Measurements from ENCODE around the gene NANS. TPM values are rescaled to one million over a fixed set of nuclear protein-coding genes. Genes with fewer than 3 reads are reported as not detected.

NANS gene
- total RNA-seq, 4 donors from 2014 or later: 28.5 to 68.8 (median 53.6) TPM

DNA sequence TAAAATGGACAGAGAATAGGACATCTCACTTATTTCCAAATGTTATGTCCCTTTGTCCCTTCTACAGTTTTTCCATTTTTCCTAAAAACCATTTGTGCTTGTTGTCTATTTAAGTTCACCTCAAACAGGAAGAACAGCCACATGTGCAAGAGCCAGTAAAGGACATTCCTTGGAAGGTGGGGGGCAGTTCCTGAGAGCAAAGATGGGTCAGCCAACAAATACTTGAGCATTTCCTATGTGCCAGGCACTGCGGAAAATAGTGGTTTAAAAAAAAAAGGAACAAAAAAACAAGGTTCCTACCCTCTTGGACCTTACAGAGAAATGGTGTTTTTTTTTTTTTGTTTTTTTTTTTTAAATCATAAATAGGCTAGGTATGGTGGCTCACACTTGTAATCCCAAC lies 46.6 kb upstream of the NANS start:
- H3K27ac ChIP-seq: peak overlapping the region in 2 of 3 donors; percentile 27 to 42

DNA sequence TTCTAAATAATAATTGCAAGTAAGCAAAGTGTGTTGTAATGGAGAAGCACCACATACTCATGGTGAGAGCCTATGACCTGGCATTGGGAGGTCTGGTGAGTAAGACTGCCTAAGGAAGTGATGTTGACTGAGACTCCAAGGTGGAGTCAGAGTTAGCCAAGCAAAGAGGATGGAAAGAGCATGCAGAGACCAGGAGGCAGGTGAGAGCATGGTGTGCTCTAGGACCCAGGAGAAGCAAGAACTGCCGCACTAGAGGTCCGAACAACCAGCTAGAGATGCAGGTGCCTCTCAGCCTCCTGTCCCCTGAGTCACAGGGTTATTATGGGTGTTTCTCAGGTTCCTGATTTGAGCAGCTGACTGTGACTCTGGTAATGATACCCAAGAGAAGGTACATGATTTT lies 46.1 kb upstream of the NANS start:
- H3K36me3 ChIP-seq: peaks cover 53% of the 10 kb centered on the region in 2 donors
- peak overlapping the region in 2 of 3 donors; percentile 27 to 42 for H3K27ac ChIP-seq
- peak; percentile 61 to 66 for DNase-seq
- H3K4me1 ChIP-seq: peaks cover 17 to 19% of the 10 kb centered on the region in 2 donors
- intact Hi-C loops (cut with DNase I): no loop called here
- H3K27me3 ChIP-seq: no peaks in the 10 kb centered on the region
- 5 to 28% methylated on average over 2 of the region's 2 CpGs for WGBS, 2 donors
- no peak for TF ChIP-seq POLR2A (IDR thresholded peaks at IDR 0.05)
- TF ChIP-seq, protein P1, sequence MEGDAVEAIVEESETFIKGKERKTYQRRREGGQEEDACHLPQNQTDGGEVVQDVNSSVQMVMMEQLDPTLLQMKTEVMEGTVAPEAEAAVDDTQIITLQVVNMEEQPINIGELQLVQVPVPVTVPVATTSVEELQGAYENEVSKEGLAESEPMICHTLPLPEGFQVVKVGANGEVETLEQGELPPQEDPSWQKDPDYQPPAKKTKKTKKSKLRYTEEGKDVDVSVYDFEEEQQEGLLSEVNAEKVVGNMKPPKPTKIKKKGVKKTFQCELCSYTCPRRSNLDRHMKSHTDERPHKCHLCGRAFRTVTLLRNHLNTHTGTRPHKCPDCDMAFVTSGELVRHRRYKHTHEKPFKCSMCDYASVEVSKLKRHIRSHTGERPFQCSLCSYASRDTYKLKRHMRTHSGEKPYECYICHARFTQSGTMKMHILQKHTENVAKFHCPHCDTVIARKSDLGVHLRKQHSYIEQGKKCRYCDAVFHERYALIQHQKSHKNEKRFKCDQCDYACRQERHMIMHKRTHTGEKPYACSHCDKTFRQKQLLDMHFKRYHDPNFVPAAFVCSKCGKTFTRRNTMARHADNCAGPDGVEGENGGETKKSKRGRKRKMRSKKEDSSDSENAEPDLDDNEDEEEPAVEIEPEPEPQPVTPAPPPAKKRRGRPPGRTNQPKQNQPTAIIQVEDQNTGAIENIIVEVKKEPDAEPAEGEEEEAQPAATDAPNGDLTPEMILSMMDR (IDR thresholded peaks at IDR 0.05): no peak
- H3K4me3 ChIP-seq (replicated peaks in 1 of 3): no peak overlapping the region
- H3K9me3 ChIP-seq: no peaks in the 10 kb centered on the region

More for the DNA sequence above, 46.6 kb upstream of the NANS start:
- peaks cover 54 to 57% of the 10 kb centered on the region in 2 donors for H3K36me3 ChIP-seq
- peaks cover 17 to 19% of the 10 kb centered on the region in 2 donors for H3K4me1 ChIP-seq
- WGBS, 2 donors: 28 to 31% methylated on average over 1 of the region's 1 CpG
- intact Hi-C loops (cut with DNase I): no loop called here
- H3K9me3 ChIP-seq: no peaks in the 10 kb centered on the region
- no peak overlapping the region for H3K4me3 ChIP-seq (replicated peaks in 1 of 3)
- no peaks in the 10 kb centered on the region for H3K27me3 ChIP-seq
- peak; percentile 67 for DNase-seq
- TF ChIP-seq POLR2A (IDR thresholded peaks at IDR 0.05): no peak
- TF ChIP-seq, protein P1 (IDR thresholded peaks at IDR 0.05): no peak

DNA sequence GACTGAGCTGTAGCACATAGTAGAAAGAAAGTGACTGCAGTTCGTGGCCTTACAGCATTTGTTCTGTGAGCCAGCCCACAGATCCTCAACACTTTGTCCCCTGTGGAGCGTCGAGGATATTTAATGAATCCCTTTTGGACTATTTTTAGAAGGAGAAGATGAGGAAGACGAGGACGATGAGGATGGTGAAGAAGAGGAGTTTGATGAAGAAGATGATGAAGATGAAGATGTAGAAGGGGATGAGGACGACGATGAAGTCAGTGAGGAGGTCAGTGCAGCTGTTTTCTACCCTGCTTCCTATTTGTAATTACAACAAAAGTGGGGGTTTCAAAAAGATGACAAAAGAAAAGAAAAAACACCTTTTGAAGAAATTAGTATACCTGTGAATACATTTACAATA lies 45.4 kb upstream of the NANS start:
- H3K9me3 ChIP-seq: no peaks in the 10 kb centered on the region
- WGBS, 2 donors: 91 to 93% methylated on average over 7 of the region's 7 CpGs
- intact Hi-C loops (cut with DNase I): no loop called here
- H3K4me1 ChIP-seq: peaks cover 17 to 19% of the 10 kb centered on the region in 2 donors
- no peaks in the 10 kb centered on the region for H3K27me3 ChIP-seq
- H3K4me3 ChIP-seq (replicated peaks in 1 of 3): no peak overlapping the region
- no peak for DNase-seq
- TF ChIP-seq, protein P1 (IDR thresholded peaks at IDR 0.05): no peak
- no peak for TF ChIP-seq POLR2A (IDR thresholded peaks at IDR 0.05)
- H3K36me3 ChIP-seq: peaks cover 47 to 48% of the 10 kb centered on the region in 2 donors
- H3K27ac ChIP-seq: peak overlapping the region in 1 of 3 donors; percentile 27

DNA sequence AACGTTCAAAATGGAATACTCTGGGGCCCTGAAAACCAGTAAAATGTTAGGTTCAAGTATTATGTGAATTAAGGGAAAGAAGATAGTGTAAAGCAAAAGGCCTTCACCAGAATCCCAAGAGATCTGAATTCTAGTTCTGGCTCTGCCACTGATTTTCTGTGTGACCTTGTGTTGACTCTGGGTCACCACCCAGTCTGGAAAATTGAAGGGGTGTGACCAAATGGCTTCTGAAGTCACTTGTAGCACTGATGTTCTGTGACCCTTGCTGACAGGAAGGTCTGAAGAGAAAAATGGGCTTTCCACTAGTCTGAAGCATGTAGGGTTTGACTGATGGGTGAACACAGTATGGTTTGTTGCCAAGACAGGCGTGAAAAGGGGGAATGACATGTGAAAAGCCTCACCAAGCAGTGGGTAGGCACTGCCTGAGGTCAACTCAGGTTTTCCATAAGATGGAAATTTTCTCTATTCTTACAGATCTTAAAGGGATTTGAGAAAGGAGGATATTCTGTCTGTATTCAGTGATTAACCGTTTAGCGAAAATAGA lies 40.3 kb upstream of the NANS start:
- H3K4me3 ChIP-seq (replicated peaks in 1 of 3): no peak overlapping the region
- H3K9me3 ChIP-seq: no peaks in the 10 kb centered on the region
- peaks cover 41 to 44% of the 10 kb centered on the region in 2 donors for H3K36me3 ChIP-seq
- TF ChIP-seq POLR2A (IDR thresholded peaks at IDR 0.05): no peak
- TF ChIP-seq, protein P1 (IDR thresholded peaks at IDR 0.05): no peak
- H3K27me3 ChIP-seq: no peaks in the 10 kb centered on the region
- 90 to 93% methylated on average over 4 of the region's 4 CpGs for WGBS, 2 donors
- H3K27ac ChIP-seq: no peak overlapping the region
- intact Hi-C loops (cut with DNase I): no loop called here
- DNase-seq: no peak
- peaks cover 17% of the 10 kb centered on the region in 2 donors for H3K4me1 ChIP-seq

DNA sequence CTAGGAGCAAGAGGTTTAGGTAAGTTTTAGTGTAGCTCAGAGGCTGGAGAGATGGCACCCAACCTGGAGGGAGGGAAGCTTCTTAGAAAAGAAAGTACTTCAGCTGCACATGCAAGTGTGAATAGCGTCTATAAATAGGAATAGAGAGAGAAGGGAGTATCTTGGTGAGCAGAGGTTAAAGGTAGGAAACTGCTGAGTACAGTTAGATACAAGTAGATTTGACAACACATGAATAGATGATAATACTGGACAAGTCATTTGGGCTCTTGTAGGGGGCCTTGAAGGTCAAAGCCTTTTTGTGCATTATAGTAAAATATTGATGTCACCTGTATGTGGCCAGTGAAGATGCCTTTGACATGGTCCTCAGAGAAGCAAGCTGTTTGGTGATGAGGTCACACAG lies 39.2 kb upstream of the NANS start:
- H3K9me3 ChIP-seq: no peaks in the 10 kb centered on the region
- intact Hi-C loops (cut with DNase I): no loop called here
- no peak for TF ChIP-seq POLR2A (IDR thresholded peaks at IDR 0.05)
- TF ChIP-seq, protein P1 (IDR thresholded peaks at IDR 0.05): no peak
- no peak overlapping the region for H3K27ac ChIP-seq
- H3K4me3 ChIP-seq (replicated peaks in 1 of 3): no peak overlapping the region
- DNase-seq: no peak
- peaks cover 34 to 40% of the 10 kb centered on the region in 2 donors for H3K36me3 ChIP-seq
- no peaks in the 10 kb centered on the region for H3K27me3 ChIP-seq
- 93 to 95% methylated on average over 1 of the region's 1 CpG for WGBS, 2 donors
- peaks cover 25 to 28% of the 10 kb centered on the region in 2 donors for H3K4me1 ChIP-seq

Data from thyroid gland (tissue), 4 donors.